PC-9 (cell line): ENCODE data around the gene S100A4. TPM values are rescaled to one million over a fixed set of nuclear protein-coding genes. Genes with fewer than 3 reads are reported as not detected.
"Not testable (repeated sequence)": the region's sequence is repeated elsewhere in the genome, so short reads cannot be mapped to it uniquely, and the experiment has no call there.

Experiments
- BruUV-seq: library from RNA; stranded (reverse); fragments of 400-500 nt; replicated peaks from 2 replicates; lab custom pipeline; 2021; lab: Mats Ljungman, UMichigan
- CTCF ChIA-PET: fragments of 300-600 bp; sonication (Branson Sonifier 250); formaldehyde crosslinking; loops from one replicate; lab custom pipeline; 2022; ENCODE audit warnings: antibody characterized with exemption; lab: Charles Lee
- POLR2A ChIA-PET: fragments of 300-600 bp; sonication (Branson Sonifier 250); formaldehyde crosslinking; loops from one replicate; lab custom pipeline; 2022; ENCODE audit warnings: antibody characterized with exemption; ENCODE audit not compliant: unreplicated experiment; lab: Charles Lee
- DNase-seq, 2 experiments: peaks; one replicate each; pipeline versions ENCODE4 v3.0.0 to v3.0.0-alpha.2; 2015 to 2022; ENCODE audit warnings: mixed read lengths in 1 of 2
- H2AFZ ChIP-seq: fragments of 200-600 bp; sonication (generic); 2 replicates; pipeline ENCODE4 v1.8.1; 2017; ENCODE audit warnings: antibody characterized with exemption
- H3F3A ChIP-seq: fragments of 200-600 bp; sonication (generic); 2 replicates; pipeline ENCODE4 v1.8.1; 2017; ENCODE audit warnings: antibody characterized with exemption, mild to moderate bottlenecking, low read depth; ENCODE audit not compliant: insufficient read depth
- H3K27ac ChIP-seq: fragments of 200-600 bp; sonication (generic); 2 replicates; pipeline ENCODE4 v1.6.1; 2016; ENCODE audit warnings: mixed run types
- H3K27me3 ChIP-seq: fragments of 200-600 bp; sonication (generic); 2 replicates; pipeline ENCODE4 v1.6.1; 2016; ENCODE audit warnings: low read depth, mixed run types; ENCODE audit not compliant: insufficient read depth
- H3K36me3 ChIP-seq: fragments of 200-600 bp; sonication (generic); 2 replicates; pipeline ENCODE4 v1.6.1; 2016; ENCODE audit warnings: low read depth, mixed run types
- H3K4me1 ChIP-seq: fragments of 200-600 bp; sonication (generic); replicated peaks from 2 replicates; pipeline ENCODE4 v1.6.1; 2016; ENCODE audit warnings: mixed run types; ENCODE audit not compliant: insufficient read depth
- H3K4me2 ChIP-seq: fragments of 200-600 bp; sonication (generic); 2 replicates; pipeline ENCODE4 v1.6.1; 2017; ENCODE audit warnings: mixed run types
- H3K4me3 ChIP-seq: fragments of 200-600 bp; sonication (generic); 2 replicates; pipeline ENCODE4 v1.6.1; 2016; ENCODE audit warnings: mixed run types
- H3K79me2 ChIP-seq: fragments of 200-600 bp; sonication (generic); 2 replicates; pipeline ENCODE4 v1.6.1; 2017; ENCODE audit warnings: low read depth, mixed run types
- H3K9me2 ChIP-seq: fragments of 200-600 bp; sonication (generic); 2 replicates; pipeline ENCODE4 v1.8.1; 2017; ENCODE audit warnings: mild to moderate bottlenecking; ENCODE audit not compliant: insufficient read depth
- H3K9me3 ChIP-seq: fragments of 200-600 bp; sonication (generic); 2 replicates; pipeline ENCODE4 v1.8.1; 2016; ENCODE audit warnings: low read depth; ENCODE audit not compliant: insufficient read depth
- H4K20me1 ChIP-seq: fragments of 200-600 bp; sonication (generic); 2 replicates; pipeline ENCODE4 v1.8.1; 2017; ENCODE audit not compliant: insufficient read depth
- CTCF ChIP-seq: fragments of 200-600 bp; sonication (generic); conservative IDR thresholded peaks from 2 replicates; pipeline ENCODE4 v1.6.1; 2017; ENCODE audit warnings: mixed run types, antibody characterized with exemption, mild to moderate bottlenecking, moderate library complexity
- EZH2 ChIP-seq: fragments of 200-600 bp; sonication (generic); IDR thresholded peaks from 2 replicates; pipeline ENCODE4 v1.8.0; 2017; ENCODE audit warnings: antibody characterized with exemption, low read depth
- intact Hi-C: fragments of 100-400 bp; cut with micrococcal nuclease; formaldehyde crosslinking; loops from one replicate; pipeline ENCODE4 v1.10.0; 2022; ENCODE audit not compliant: unreplicated experiment
- total RNA-seq: library from RNA; stranded (reverse); gene quantifications from 2 replicates; pipeline ENCODE4 v1.2.3, GENCODE V29; 2021

The S100A4 gene
- total RNA-seq, 1 experiment from 2014 or later, result 303 TPM

- Histone ChIP-seq H3K27me3 (no peaks in the 10 kb centered on the region), H3K9me2 (no peaks in the 10 kb centered on the region), H4K20me1 (no peaks in the 10 kb centered on the region), H3K79me2 (no peaks in the 10 kb centered on the region), H3K4me3 (no peak overlapping the region), H3K4me1 (peaks cover 55% of the 10 kb centered on the region), H2AFZ (no peak overlapping the region), H3K9me3 (no peaks in the 10 kb centered on the region), H3K4me2 (peak overlapping the region; percentile 72), H3K36me3 (no peaks in the 10 kb centered on the region), H3F3A (peaks cover 42% of the 10 kb centered on the region), H3K27ac (peak overlapping the region; percentile 97)
- BruUV-seq, result no TSS peak
- ChIA-PET CTCF (no interaction called here), POLR2A (interaction anchor here (0.6 kb wide), 1 partner anchor 19 kb away, joined by 7 read pairs; no protein-coding TSS in a partner anchor)
- no peak for TF ChIP-seq CTCF
- TF ChIP-seq EZH2, result no peak
- intact Hi-C loops, result loop anchor here (10.0 kb wide), 1 partner anchor 401 kb away; the partner anchor contains the start of genes CREB3L4 and SLC39A1
- DNase-seq, result no peak
These were observed 18.4 kb upstream of the S100A4 start for GRCh38 chr1:153563991-153564390.

GRCh38 chr1:153563483-153563901, 17.9 kb upstream of the S100A4 start:
- Histone ChIP-seq H4K20me1 (no peaks in the 10 kb centered on the region), H3K27ac (peak overlapping the region; percentile 97; the same call in 1 of the 2 replicates), H3K4me2 (0 out of 2 replicates have a peak overlapping the region, but pooled peaks have one; percentile 72), H3K4me1 (peaks cover 51% of the 10 kb centered on the region), H3K79me2 (no peaks in the 10 kb centered on the region), H3K36me3 (no peaks in the 10 kb centered on the region), H3K4me3 (no peak overlapping the region), H3K27me3 (no peaks in the 10 kb centered on the region), H2AFZ (no peak overlapping the region), H3K9me2 (no peaks in the 10 kb centered on the region), H3K9me3 (no peaks in the 10 kb centered on the region), H3F3A (peaks cover 42% of the 10 kb centered on the region)
- intact Hi-C loops, result loop anchor here (10.0 kb wide), 1 partner anchor 401 kb away; the partner anchor contains the start of genes CREB3L4 and SLC39A1
- DNase-seq, result no peak
- CTCF ChIA-PET, result interaction anchor here (0.7 kb wide), 1 partner anchor 406 kb away, joined by 7 read pairs; no protein-coding TSS in a partner anchor
- TF ChIP-seq EZH2, result no peak
- no peak for TF ChIP-seq CTCF
- POLR2A ChIA-PET, result no interaction called here
- BruUV-seq, result no TSS peak

- not testable (repeated sequence) for H3K36me3 ChIP-seq, H3K27ac ChIP-seq
- intact Hi-C loops, result loop anchor here (10.0 kb wide), 1 partner anchor 403 kb away; the partner anchor contains the start of genes CREB3L4 and SLC39A1
These were observed 16.4 kb upstream of the S100A4 start for GRCh38 chr1:153562021-153562420.

More at GRCh38 chr1:153562021-153562420, 16.4 kb upstream of the S100A4 start:
- H2AFZ ChIP-seq, DNase-seq, H3K9me3 ChIP-seq, BruUV-seq, H3K4me3 ChIP-seq, CTCF ChIA-PET, H3K27me3 ChIP-seq, H3K9me2 ChIP-seq, H3K4me2 ChIP-seq, H3K79me2 ChIP-seq, H4K20me1 ChIP-seq: not testable (repeated sequence)
- POLR2A ChIA-PET, result interaction anchor here (0.6 kb wide), 1 partner anchor 110 kb away, joined by 3 read pairs; no protein-coding TSS in a partner anchor
- Histone ChIP-seq H3K4me1 (peaks cover 37% of the 10 kb centered on the region), H3F3A (peaks cover 28% of the 10 kb centered on the region)
